Measurements from ENCODE around the gene RAB7A. TPM values are rescaled to one million over a fixed set of nuclear protein-coding genes. Genes with fewer than 3 reads are reported as not detected.
A peak's percentile ranks its signal among the peaks of the same experiment; 100 is the strongest.

The RAB7A gene
- total RNA-seq, 4 donors from 2014 or later: 89.2 to 128 (median 114) TPM

DNA sequence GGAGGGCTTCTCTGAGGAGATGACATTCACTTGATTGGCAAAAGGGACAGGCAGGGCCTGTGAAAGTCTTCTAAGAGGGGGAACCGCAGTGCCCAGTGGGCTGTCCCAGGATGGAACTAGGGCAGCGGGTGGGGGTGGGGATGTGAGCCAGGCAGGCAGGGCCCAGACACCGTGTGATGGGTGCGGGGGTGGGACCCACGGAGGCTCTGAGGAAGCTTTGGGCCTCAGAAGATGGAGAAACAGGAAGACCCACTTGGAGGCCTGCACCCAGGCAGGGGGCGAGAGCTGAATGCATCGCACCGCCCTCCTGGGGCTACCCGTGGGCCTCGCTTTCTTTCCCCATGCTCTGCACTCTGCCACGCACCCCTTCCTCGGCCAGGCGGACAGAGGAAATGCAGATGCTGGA, 120.5 kb downstream of the RAB7A start:
- 70 to 75% methylated on average over 10 to 13 of the region's 13 CpGs for WGBS, 2 donors
- Histone ChIP-seq H3K4me1 (peaks cover 0 to 17% (median 6%) of the 10 kb centered on the region in 4 donors), H3K27me3 (no peaks in the 10 kb centered on the region), H3K36me3 (no peaks in the 10 kb centered on the region), H3K27ac (peak overlapping the region in 3 of 4 donors; percentile 51 to 85 (median 69)), H3K4me3 (peak overlapping the region in 1 of 4 donors; percentile 56), H3K9me3 (no peaks in the 10 kb centered on the region)
- no peak for DNase-seq (ENCODE audit: low spot score in 2 of 2)
- TF ChIP-seq, protein P1, sequence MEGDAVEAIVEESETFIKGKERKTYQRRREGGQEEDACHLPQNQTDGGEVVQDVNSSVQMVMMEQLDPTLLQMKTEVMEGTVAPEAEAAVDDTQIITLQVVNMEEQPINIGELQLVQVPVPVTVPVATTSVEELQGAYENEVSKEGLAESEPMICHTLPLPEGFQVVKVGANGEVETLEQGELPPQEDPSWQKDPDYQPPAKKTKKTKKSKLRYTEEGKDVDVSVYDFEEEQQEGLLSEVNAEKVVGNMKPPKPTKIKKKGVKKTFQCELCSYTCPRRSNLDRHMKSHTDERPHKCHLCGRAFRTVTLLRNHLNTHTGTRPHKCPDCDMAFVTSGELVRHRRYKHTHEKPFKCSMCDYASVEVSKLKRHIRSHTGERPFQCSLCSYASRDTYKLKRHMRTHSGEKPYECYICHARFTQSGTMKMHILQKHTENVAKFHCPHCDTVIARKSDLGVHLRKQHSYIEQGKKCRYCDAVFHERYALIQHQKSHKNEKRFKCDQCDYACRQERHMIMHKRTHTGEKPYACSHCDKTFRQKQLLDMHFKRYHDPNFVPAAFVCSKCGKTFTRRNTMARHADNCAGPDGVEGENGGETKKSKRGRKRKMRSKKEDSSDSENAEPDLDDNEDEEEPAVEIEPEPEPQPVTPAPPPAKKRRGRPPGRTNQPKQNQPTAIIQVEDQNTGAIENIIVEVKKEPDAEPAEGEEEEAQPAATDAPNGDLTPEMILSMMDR (IDR thresholded peaks at IDR 0.05): no peak
- TF ChIP-seq EP300 (IDR thresholded peaks at IDR 0.05): no peak
- TF ChIP-seq POLR2A (IDR thresholded peaks at IDR 0.05): no peak

DNA sequence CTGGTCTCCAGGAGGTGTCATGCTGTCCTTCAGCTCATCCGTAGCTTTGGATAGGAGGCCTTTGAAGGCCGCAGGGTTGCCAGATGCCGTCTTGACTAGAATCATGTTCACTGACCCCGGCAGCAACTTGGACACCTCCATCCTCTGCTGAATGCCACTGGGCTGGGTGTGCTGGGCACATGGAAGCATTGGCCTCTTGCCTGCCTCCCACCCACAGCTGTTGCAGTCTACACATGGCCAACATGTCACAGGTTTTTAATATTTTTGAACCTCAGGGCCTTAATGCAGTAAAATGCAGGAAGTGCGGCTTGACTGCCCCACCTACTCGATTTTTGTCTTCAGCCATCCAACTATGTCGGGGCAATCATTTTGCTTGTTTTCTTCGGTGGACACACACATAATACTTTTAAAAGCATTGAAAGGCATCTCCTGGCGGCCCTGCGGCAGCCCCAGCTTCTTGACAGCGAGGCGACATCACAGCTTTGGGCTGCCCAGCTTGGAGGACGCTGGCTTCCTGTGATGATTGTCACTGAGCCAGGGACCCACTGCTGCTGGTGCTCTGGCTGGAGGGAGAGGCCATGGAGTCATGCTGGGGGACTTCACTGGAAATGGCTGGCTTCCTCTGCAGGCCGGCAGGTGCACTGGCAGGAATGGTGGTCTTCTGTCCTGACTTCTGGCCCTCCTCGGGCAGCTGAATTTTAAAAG, 121.8 kb downstream of the RAB7A start:
- Histone ChIP-seq H3K4me1 (peaks cover 0 to 17% (median 6%) of the 10 kb centered on the region in 4 donors), H3K36me3 (no peaks in the 10 kb centered on the region), H3K4me3 (no peak overlapping the region), H3K9me3 (no peaks in the 10 kb centered on the region), H3K27me3 (no peaks in the 10 kb centered on the region), H3K27ac (no peak overlapping the region)
- TF ChIP-seq, protein P1 (IDR thresholded peaks at IDR 0.05): no peak
- TF ChIP-seq POLR2A (IDR thresholded peaks at IDR 0.05) (no peak), EP300 (IDR thresholded peaks at IDR 0.05) (no peak)
- 85 to 87% methylated on average over 15 of the region's 15 CpGs for WGBS, 2 donors
- no peak for DNase-seq (ENCODE audit: low spot score in 2 of 2)

DNA sequence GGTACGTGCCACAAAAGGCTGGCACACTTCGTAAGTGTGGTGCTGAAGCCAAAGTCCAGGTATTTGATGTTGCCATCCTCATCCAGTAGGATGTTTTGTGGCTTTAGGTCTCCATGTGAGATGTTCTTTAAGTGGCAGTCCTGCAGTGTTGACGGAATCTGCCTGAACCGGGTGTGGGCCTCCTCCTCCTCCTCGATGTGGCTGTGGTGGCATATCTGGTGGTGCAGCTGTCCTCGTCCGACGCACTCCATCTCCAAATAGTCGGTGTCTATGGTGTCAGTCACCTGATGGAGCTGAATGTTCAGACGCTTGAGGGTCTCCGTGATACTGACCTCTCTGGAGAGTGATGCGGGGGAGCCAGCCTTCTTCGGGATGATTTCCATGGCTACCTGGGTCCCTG, 123.0 kb downstream of the RAB7A start:
- WGBS, 2 donors: 91 to 92% methylated on average over 13 of the region's 13 CpGs
- TF ChIP-seq EP300 (IDR thresholded peaks at IDR 0.05) (no peak), POLR2A (IDR thresholded peaks at IDR 0.05) (no peak)
- TF ChIP-seq, protein P1 (IDR thresholded peaks at IDR 0.05): no peak

DNA sequence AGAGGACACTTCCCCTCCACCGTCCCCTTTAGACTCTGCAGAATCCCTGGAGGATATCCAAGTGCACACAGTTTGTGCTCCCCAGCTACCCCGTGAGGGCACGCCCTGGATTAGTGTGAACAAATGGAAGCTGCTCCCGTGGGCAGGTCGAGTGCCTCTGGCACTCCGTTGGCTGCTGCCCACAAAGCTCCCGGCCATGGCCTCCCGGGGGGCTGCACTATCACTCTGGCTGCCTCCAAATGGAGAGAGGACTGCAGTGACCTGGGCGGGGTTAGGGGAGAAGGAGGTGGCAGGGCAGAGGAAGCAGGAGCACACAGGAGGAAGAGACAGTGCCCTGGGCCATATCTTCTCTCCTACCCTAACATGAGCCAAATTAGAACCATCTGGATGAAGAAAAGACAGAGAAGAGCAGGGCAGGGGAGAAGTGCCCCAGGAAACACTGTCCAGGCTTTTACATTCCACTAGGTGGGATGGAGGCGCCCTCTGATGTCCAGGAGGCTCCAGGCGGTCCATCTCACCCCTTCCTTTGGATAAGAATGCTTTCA, 124.0 kb downstream of the RAB7A start:
- H3K9me3 ChIP-seq: peaks cover 0 to 18% (median 0%) of the 10 kb centered on the region in 4 donors
- no peak overlapping the region for H3K4me3 ChIP-seq
- H3K4me1 ChIP-seq: peaks cover 0 to 17% (median 6%) of the 10 kb centered on the region in 4 donors
- H3K36me3 ChIP-seq: peaks cover 0 to 6% (median 0%) of the 10 kb centered on the region in 3 donors
- TF ChIP-seq, protein P1 (IDR thresholded peaks at IDR 0.05): no peak
- TF ChIP-seq POLR2A (IDR thresholded peaks at IDR 0.05) (no peak), EP300 (IDR thresholded peaks at IDR 0.05) (no peak)
- DNase-seq (ENCODE audit: low spot score in 2 of 2): no peak
- H3K27ac ChIP-seq: no peak overlapping the region
- no peaks in the 10 kb centered on the region for H3K27me3 ChIP-seq
- 52 to 56% methylated on average over 10 to 11 of the region's 11 CpGs for WGBS, 2 donors

More for the DNA sequence above, 123.0 kb downstream of the RAB7A start:
- Histone ChIP-seq H3K27me3 (no peaks in the 10 kb centered on the region), H3K27ac (no peak overlapping the region), H3K9me3 (peaks cover 0 to 8% (median 0%) of the 10 kb centered on the region in 4 donors), H3K4me3 (no peak overlapping the region), H3K4me1 (peaks cover 0 to 17% (median 6%) of the 10 kb centered on the region in 4 donors), H3K36me3 (peaks cover 0 to 4% (median 0%) of the 10 kb centered on the region in 3 donors)
- DNase-seq (ENCODE audit: low spot score in 2 of 2): no peak

DNA sequence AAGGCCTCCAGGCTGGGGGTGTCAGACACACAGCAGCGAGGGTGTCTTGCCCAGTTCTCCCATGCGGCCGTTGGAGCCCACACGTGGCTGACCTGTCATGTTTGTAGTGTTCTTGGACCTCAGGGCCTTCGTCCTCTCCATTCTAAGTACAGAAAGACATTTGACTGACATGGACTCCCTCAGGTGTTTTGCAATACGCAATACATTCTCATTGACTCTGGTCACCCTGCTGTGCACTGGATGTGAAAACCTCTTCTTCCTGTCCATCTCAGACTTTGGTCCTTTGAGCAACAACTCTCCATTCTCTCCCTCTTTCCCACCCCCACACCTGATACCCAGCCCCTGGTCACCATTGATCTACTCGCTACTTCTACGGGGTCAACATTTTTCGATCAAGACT, 124.6 kb downstream of the RAB7A start:
- no peak for DNase-seq (ENCODE audit: low spot score in 2 of 2)
- no peak overlapping the region for H3K27ac ChIP-seq
- no peaks in the 10 kb centered on the region for H3K27me3 ChIP-seq
- H3K9me3 ChIP-seq: peaks cover 0 to 19% (median 0%) of the 10 kb centered on the region in 4 donors
- no peak overlapping the region for H3K4me3 ChIP-seq
- H3K4me1 ChIP-seq: peaks cover 0 to 12% (median 1%) of the 10 kb centered on the region in 4 donors
- peaks cover 0 to 6% (median 0%) of the 10 kb centered on the region in 3 donors for H3K36me3 ChIP-seq
- TF ChIP-seq, protein P1 (IDR thresholded peaks at IDR 0.05): no peak
- TF ChIP-seq EP300 (IDR thresholded peaks at IDR 0.05) (no peak), POLR2A (IDR thresholded peaks at IDR 0.05) (no peak)
- WGBS, 2 donors: 90 to 95% methylated on average over 9 of the region's 9 CpGs
